ENCODE results near the gene GPSM1.
"Not testable (repeated sequence)": the region's sequence is repeated elsewhere in the genome, so short reads cannot be mapped to it uniquely, and the experiment has no call there.

GRCh38 chr9:136407061-136407460, 79.7 kb downstream of the GPSM1 start:
- not testable (repeated sequence) for TF ChIP-seq CTCF (IDR thresholded peaks at IDR 0.05); EZH2 (IDR thresholded peaks at IDR 0.05; ENCODE audit: borderline replicate concordance, insufficient read depth, low read depth, low read length, poor library complexity, severe bottlenecking)

Measured in B cell (primary cell).